ENCODE measurements around the gene CD163L1.
"Not testable (repeated sequence)": the region's sequence is repeated elsewhere in the genome, so short reads cannot be mapped to it uniquely, and the experiment has no call there.

DNA sequence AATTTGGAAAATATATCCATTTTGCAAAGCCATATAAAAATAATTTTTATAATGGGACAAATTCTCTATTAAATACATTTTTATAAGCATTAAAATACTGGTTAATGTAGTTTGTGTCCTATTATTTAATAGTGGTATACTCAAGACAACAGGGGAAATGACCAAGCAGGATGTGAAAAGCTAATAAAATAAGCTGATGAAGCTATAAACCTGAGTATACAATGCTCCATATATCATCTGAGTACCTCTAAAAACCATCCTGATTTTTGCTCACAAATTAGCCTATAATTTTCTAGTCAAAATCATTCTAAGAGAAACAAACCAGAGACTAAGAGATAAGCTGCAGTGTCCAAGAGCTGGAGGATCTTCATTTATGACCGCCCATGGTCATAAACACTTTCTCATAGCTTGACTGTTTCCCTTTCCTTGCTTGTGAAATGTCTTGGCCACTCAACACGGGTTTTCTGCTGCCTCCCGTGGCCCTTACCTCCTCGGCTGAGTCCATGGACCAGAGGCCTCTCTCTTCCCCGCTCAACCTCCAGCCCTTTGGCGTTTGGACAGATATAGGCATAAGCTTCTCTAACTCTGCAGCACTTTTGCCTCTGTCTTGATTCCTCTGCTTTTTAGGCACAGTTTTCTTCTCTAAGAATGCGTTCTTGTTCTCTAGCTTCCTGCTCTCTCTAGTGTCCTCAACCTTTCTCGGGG is 5.5 kb downstream of the CD163L1 start:
- not testable (repeated sequence) for TF ChIP-seq EZH2 (IDR thresholded peaks at IDR 0.05; ENCODE audit: low read length, missing control alignments)
- TF ChIP-seq, protein P1, sequence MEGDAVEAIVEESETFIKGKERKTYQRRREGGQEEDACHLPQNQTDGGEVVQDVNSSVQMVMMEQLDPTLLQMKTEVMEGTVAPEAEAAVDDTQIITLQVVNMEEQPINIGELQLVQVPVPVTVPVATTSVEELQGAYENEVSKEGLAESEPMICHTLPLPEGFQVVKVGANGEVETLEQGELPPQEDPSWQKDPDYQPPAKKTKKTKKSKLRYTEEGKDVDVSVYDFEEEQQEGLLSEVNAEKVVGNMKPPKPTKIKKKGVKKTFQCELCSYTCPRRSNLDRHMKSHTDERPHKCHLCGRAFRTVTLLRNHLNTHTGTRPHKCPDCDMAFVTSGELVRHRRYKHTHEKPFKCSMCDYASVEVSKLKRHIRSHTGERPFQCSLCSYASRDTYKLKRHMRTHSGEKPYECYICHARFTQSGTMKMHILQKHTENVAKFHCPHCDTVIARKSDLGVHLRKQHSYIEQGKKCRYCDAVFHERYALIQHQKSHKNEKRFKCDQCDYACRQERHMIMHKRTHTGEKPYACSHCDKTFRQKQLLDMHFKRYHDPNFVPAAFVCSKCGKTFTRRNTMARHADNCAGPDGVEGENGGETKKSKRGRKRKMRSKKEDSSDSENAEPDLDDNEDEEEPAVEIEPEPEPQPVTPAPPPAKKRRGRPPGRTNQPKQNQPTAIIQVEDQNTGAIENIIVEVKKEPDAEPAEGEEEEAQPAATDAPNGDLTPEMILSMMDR (conservative IDR thresholded peaks at IDR 0.05 in 1 of 2, IDR thresholded peaks at IDR 0.05 in 1 of 2; ENCODE audit: low read depth in 1 of 2, low read length in 2 of 2): not testable (repeated sequence)

All from fibroblast of lung (primary cell).